Parathyroid adenoma (tissue), 2 donors: ENCODE results near the gene SLC8A3.

Experiments
- H2AFZ ChIP-seq: fragments of 300-600 bp; sonication (generic); one replicate; pipeline ENCODE4 v1.7.0; 2017; ENCODE audit warnings: antibody characterized with exemption, mild to moderate bottlenecking
- H3K27ac ChIP-seq: fragments of 300-600 bp; sonication (generic); one replicate; pipeline ENCODE4 v1.7.0; 2017
- H3K27me3 ChIP-seq: fragments of 300-600 bp; sonication (generic); one replicate; pipeline ENCODE4 v1.7.0; 2017; ENCODE audit warnings: low read length; ENCODE audit not compliant: control insufficient read depth, insufficient read depth
- H3K36me3 ChIP-seq: fragments of 300-600 bp; sonication (generic); one replicate; pipeline ENCODE4 v1.7.0; 2017; ENCODE audit warnings: low read length; ENCODE audit not compliant: control insufficient read depth, insufficient read depth
- H3K4me1 ChIP-seq: fragments of 300-600 bp; sonication (generic); one replicate; pipeline ENCODE4 v1.7.0; 2017; ENCODE audit warnings: control low read depth
- H3K4me2 ChIP-seq: fragments of 300-600 bp; sonication (generic); one replicate; pipeline ENCODE4 v1.7.0; 2017; ENCODE audit warnings: low read length
- H3K4me3 ChIP-seq: fragments of 300-600 bp; sonication (generic); one replicate; pipeline ENCODE4 v1.7.0; 2017; ENCODE audit warnings: low read depth, low read length
- H3K79me2 ChIP-seq: fragments of 300-600 bp; sonication (generic); one replicate; pipeline ENCODE4 v1.7.0; 2017; ENCODE audit warnings: control low read depth
- H3K9ac ChIP-seq: fragments of 300-600 bp; sonication (generic); one replicate; pipeline ENCODE4 v1.7.0; 2017; ENCODE audit warnings: mild to moderate bottlenecking
- H3K9me3 ChIP-seq: fragments of 300-600 bp; sonication (generic); one replicate; pipeline ENCODE4 v1.7.0; 2017; ENCODE audit warnings: low read length; ENCODE audit not compliant: control insufficient read depth
- CTCF ChIP-seq: fragments of 300-600 bp; sonication (generic); IDR thresholded peaks from one replicate; pipeline ENCODE4 v1.7.0; 2017; ENCODE audit warnings: antibody characterized with exemption, mild to moderate bottlenecking
- donor health status: primary hyperparathyroidism.

Gene SLC8A3

GRCh38 chr14:70173569-70173968, 15.2 kb downstream of the SLC8A3 start:
- TF ChIP-seq CTCF, result no peak
- Histone ChIP-seq H3K4me2 (no peak overlapping the region), H3K4me3 (no peak overlapping the region), H3K27me3 (no peaks in the 10 kb centered on the region), H3K79me2 (no peaks in the 10 kb centered on the region), H3K36me3 (no peaks in the 10 kb centered on the region), H3K4me1 (no peaks in the 10 kb centered on the region), H3K9ac (no peak overlapping the region), H2AFZ (no peak overlapping the region), H3K9me3 (no peaks in the 10 kb centered on the region), H3K27ac (no peak overlapping the region)

- no peak for TF ChIP-seq CTCF
- Histone ChIP-seq H3K27me3 (no peaks in the 10 kb centered on the region), H3K36me3 (no peaks in the 10 kb centered on the region), H3K4me1 (no peaks in the 10 kb centered on the region), H2AFZ (no peak overlapping the region), H3K79me2 (no peaks in the 10 kb centered on the region), H3K4me2 (no peak overlapping the region), H3K27ac (no peak overlapping the region), H3K9me3 (no peaks in the 10 kb centered on the region), H3K4me3 (no peak overlapping the region), H3K9ac (no peak overlapping the region)
Measured at GRCh38 chr14:70171726-70172125, 17.0 kb downstream of the SLC8A3 start.

GRCh38 chr14:70170976-70171375, 17.8 kb downstream of the SLC8A3 start:
- Histone ChIP-seq H3K79me2 (no peaks in the 10 kb centered on the region), H3K4me3 (no peak overlapping the region), H3K4me2 (no peak overlapping the region), H3K4me1 (no peaks in the 10 kb centered on the region), H3K36me3 (no peaks in the 10 kb centered on the region), H3K9me3 (no peaks in the 10 kb centered on the region), H2AFZ (no peak overlapping the region), H3K9ac (no peak overlapping the region), H3K27ac (no peak overlapping the region), H3K27me3 (no peaks in the 10 kb centered on the region)
- TF ChIP-seq CTCF, result no peak

- Histone ChIP-seq H3K27me3 (no peaks in the 10 kb centered on the region), H3K9ac (no peak overlapping the region), H3K4me3 (no peak overlapping the region), H3K27ac (no peak overlapping the region), H3K36me3 (no peaks in the 10 kb centered on the region), H3K9me3 (no peaks in the 10 kb centered on the region), H3K4me1 (no peaks in the 10 kb centered on the region), H3K79me2 (no peaks in the 10 kb centered on the region), H3K4me2 (no peak overlapping the region), H2AFZ (no peak overlapping the region)
- TF ChIP-seq CTCF, result no peak
Measured at GRCh38 chr14:70168406-70168805, 20.3 kb downstream of the SLC8A3 start.

GRCh38 chr14:70166530-70167203, 22.1 kb downstream of the SLC8A3 start:
- no peak overlapping the region for H3K4me3 ChIP-seq
- no peak for TF ChIP-seq CTCF

More at GRCh38 chr14:70166530-70167203, 22.1 kb downstream of the SLC8A3 start:
- no peak overlapping the region for H3K9ac ChIP-seq
- no peaks in the 10 kb centered on the region for H3K9me3 ChIP-seq
- H3K79me2 ChIP-seq, result no peaks in the 10 kb centered on the region
- no peaks in the 10 kb centered on the region for H3K27me3 ChIP-seq
- no peaks in the 10 kb centered on the region for H3K36me3 ChIP-seq
- no peaks in the 10 kb centered on the region for H3K4me1 ChIP-seq
- no peak overlapping the region for H3K27ac ChIP-seq
- H2AFZ ChIP-seq, result no peak overlapping the region
- no peak overlapping the region for H3K4me2 ChIP-seq
